Measurements from ENCODE around the gene B4GALNT4. TPM values are rescaled to one million over a fixed set of nuclear protein-coding genes. Genes with fewer than 3 reads are reported as not detected.

The B4GALNT4 gene
- polyA plus RNA-seq, 2 of the 4 experiments (the other 2 are of a cell fraction) = 5.3 to 27.5 TPM

DNA sequence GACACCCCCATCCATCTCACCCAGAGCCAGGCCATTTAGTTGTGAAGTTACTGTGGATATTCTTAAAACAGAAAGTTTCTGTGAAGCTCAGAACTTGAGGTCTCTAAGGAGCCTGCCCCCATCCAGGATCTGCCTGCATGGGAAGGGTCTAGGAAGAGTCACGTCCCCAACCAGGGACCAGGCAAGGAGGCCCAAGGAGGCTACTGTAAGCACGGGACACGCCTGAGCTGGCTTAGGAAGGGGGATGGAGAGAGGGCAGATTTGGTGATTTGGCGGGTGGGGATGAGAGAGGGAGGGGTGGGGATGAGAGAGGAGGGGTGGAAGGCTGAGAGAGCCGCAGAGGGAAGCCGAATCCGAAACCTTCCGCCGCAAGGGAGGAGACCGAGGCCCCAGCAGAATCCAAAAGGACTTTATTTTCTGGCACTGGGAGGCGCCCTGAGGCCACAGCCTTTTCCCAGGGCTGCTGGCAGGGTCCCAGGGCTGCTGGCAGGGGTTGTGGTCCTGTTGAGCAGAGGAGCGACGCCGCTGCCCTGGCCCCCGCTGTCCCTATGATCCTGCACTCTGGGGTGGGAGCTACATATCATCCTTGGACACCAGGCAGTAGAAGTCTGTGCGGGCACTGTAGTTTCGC, 36.1 kb downstream of the B4GALNT4 start:
- Histone ChIP-seq H3K4me2 (peak overlapping the region; percentile 88), H3K4me3 (no peak overlapping the region), H3K4me1 (peaks cover 28% of the 10 kb centered on the region), H3K9me3 (no peaks in the 10 kb centered on the region), H3K27ac (peak overlapping the region in 1 of 2 experiments; percentile 93; a peak in 3 of 6 replicates)
- ChIA-PET CTCF (interaction anchor here (0.6 to 9.0 kb wide), 8 partner anchors 9 to 114 kb away, joined by 3 to 112 read pairs (median 4); partner anchors contain the start of genes PTDSS2 and RNH1), POLR2A (interaction anchor here (3.3 kb wide), 1 partner anchor 42 kb away, joined by 30 read pairs; no protein-coding TSS in a partner anchor)
- ATAC-seq (no peak), FAIRE-seq (no peak), DNase-seq (ENCODE audit: low read depth in 1 of 2, low spot score in 1 of 2) (no peak)
- TF ChIP-seq, protein P1, sequence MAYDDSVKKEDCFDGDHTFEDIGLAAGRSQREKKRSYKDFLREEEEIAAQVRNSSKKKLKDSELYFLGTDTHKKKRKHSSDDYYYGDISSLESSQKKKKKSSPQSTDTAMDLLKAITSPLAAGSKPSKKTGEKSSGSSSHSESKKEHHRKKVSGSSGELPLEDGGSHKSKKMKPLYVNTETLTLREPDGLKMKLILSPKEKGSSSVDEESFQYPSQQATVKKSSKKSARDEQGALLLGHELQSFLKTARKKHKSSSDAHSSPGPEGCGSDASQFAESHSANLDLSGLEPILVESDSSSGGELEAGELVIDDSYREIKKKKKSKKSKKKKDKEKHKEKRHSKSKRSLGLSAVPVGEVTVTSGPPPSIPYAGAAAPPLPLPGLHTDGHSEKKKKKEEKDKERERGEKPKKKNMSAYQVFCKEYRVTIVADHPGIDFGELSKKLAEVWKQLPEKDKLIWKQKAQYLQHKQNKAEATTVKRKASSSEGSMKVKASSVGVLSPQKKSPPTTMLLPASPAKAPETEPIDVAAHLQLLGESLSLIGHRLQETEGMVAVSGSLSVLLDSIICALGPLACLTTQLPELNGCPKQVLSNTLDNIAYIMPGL (CRISPR knock-in tag; IDR thresholded peaks at IDR 0.05; ENCODE audit: borderline replicate concordance) = no peak
- peak in 1 of 2 experiments; percentile 27; a peak in 1 of 5 replicates for TF ChIP-seq RAD21 (conservative IDR thresholded peaks at IDR 0.05 in 1 of 2, IDR thresholded peaks at IDR 0.05 in 1 of 2)
- TF ChIP-seq NPAS2 (CRISPR knock-in tag; IDR thresholded peaks at IDR 0.05; ENCODE audit: borderline replicate concordance) = no peak
- TF ChIP-seq ZSCAN20 (CRISPR knock-in tag; IDR thresholded peaks at IDR 0.05) = no peak
- TF ChIP-seq, protein P2, sequence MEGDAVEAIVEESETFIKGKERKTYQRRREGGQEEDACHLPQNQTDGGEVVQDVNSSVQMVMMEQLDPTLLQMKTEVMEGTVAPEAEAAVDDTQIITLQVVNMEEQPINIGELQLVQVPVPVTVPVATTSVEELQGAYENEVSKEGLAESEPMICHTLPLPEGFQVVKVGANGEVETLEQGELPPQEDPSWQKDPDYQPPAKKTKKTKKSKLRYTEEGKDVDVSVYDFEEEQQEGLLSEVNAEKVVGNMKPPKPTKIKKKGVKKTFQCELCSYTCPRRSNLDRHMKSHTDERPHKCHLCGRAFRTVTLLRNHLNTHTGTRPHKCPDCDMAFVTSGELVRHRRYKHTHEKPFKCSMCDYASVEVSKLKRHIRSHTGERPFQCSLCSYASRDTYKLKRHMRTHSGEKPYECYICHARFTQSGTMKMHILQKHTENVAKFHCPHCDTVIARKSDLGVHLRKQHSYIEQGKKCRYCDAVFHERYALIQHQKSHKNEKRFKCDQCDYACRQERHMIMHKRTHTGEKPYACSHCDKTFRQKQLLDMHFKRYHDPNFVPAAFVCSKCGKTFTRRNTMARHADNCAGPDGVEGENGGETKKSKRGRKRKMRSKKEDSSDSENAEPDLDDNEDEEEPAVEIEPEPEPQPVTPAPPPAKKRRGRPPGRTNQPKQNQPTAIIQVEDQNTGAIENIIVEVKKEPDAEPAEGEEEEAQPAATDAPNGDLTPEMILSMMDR (IDR thresholded peaks at IDR 0.05) = 0 out of 3 replicates have a peak, but pooled peaks have one; percentile 8
- TF ChIP-seq, protein P3, sequence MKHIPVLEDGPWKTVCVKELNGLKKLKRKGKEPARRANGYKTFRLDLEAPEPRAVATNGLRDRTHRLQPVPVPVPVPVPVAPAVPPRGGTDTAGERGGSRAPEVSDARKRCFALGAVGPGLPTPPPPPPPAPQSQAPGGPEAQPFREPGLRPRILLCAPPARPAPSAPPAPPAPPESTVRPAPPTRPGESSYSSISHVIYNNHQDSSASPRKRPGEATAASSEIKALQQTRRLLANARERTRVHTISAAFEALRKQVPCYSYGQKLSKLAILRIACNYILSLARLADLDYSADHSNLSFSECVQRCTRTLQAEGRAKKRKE (CRISPR knock-in tag; IDR thresholded peaks at IDR 0.05; ENCODE audit: low read depth) = no peak
- TF ChIP-seq TFCP2L1 (CRISPR knock-in tag; IDR thresholded peaks at IDR 0.05) = no peak
- 93% methylated on average over 16 of the region's 17 CpGs for WGBS (ENCODE audit: missing lambda C conversion rate)

DNA sequence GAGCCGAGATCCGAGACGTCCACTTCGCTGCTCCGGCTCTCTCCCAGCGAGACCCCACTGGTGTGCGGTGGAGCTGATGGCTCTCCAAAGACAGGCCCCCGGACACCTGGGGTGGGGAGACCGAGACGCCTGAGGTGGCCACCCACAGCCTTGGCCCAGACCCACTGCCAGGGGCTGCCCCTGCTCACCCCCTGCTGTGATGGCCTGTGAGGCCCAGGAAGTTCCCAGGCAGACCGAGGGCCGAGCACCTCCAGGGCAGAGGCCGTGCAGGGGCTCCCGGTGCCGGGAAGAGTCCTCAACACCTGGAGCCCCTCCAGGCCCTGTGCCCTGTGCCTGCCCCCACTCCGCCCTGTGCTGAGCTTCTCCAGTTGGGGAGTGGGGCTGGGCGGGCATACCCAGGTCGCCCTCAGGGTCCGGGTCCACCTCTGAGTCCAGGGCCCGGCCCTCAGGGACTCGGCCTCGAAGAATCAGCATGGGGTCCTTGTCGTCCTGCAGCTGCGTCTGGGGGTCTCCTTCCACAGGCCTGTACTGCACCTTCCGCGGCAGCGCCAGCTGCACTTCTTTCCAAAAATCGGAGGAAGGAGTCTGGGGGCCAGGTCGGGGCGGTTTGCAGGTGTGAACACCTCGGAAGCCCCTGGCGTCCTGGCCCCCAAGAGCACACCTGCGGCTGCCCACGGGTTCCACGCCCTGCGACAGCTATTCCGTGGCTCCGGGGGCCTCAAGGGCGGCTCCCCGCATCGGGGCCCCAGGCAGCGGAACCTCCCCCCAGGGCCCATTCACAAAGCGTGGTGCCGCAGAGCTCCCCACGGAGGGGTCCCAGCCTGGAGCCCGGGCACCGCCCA, 36.9 kb downstream of the B4GALNT4 start:
- CTCF ChIA-PET = interaction anchor here (0.8 to 9.0 kb wide), 11 partner anchors 9 to 154 kb away, joined by 3 to 112 read pairs (median 4); partner anchors contain the start of genes PKP3 and PTDSS2
- POLR2A ChIA-PET = interaction anchor here (0.8 to 3.3 kb wide), 5 partner anchors 13 to 199 kb away, joined by 3 to 30 read pairs (median 11); partner anchors contain the start of genes BET1L, PKP3, PTDSS2 and RIC8A

More for the DNA sequence above, 36.9 kb downstream of the B4GALNT4 start:
- 71% methylated on average over 24 of the region's 47 CpGs for WGBS (ENCODE audit: missing lambda C conversion rate)
- no peak for DNase-seq (ENCODE audit: low read depth in 1 of 2, low spot score in 1 of 2)
- ATAC-seq = peak in 1 of 2 experiments; percentile 16; a peak in 3 of 6 replicates
- Histone ChIP-seq H3K4me2 (peak overlapping the region; percentile 88), H3K4me1 (peaks cover 29% of the 10 kb centered on the region), H3K27ac (peak overlapping the region; percentile 84 to 93), H3K4me3 (peak overlapping the region; percentile 56), H3K9me3 (no peaks in the 10 kb centered on the region)
- FAIRE-seq = no peak
- no peak for TF ChIP-seq BHLHE40 (IDR thresholded peaks at IDR 0.05; ENCODE audit: low read depth, low read length)
- TF ChIP-seq, protein P2 (IDR thresholded peaks at IDR 0.05) = 0 out of 3 replicates have a peak, but pooled peaks have one; percentile 1
- TF ChIP-seq TP53 (CRISPR knock-in tag; IDR thresholded peaks at IDR 0.05) = 0 out of 2 replicates have a peak, but pooled peaks have one; percentile 12
